Esophagus squamous epithelium (tissue), 5 donors: Measurements from ENCODE around the gene PTPN1. TPM values are rescaled to one million over a fixed set of nuclear protein-coding genes. Genes with fewer than 3 reads are reported as not detected.

Source experiments
- DNase-seq: peaks from one replicate; lab custom pipeline; 2025; lab: John Stamatoyannopoulos, UW
- H3K27ac ChIP-seq, 4 donors: fragments of 200-600 bp; sonication (generic); one replicate each; pipeline ENCODE4 v1.5.1; 2016 to 2019; ENCODE audit warnings: mild to moderate bottlenecking in 1 of 4
- H3K27me3 ChIP-seq, 4 donors: fragments of 200-600 bp; sonication (generic); 1 replicate in 3 of 4; 2 replicates in 1 of 4; pipeline versions ENCODE4 v1.5.1 to v1.6.0; 2017 to 2021; ENCODE audit warnings: antibody characterized with exemption in 1 of 4
- H3K36me3 ChIP-seq, 3 donors: fragments of 200-600 bp; sonication (generic); one replicate each; pipeline ENCODE4 v1.5.1; 2016 to 2019
- H3K4me1 ChIP-seq, 3 donors: fragments of 200-600 bp; sonication (generic); one replicate each; pipeline ENCODE4 v1.5.1; 2017 to 2019
- H3K4me3 ChIP-seq, 4 donors: fragments of 200-600 bp; sonication (generic); 1 replicate in 3 of 4; 2 replicates in 1 of 4; pipeline ENCODE4 v1.5.1; 2016 to 2019; ENCODE audit warnings: mild to moderate bottlenecking in 2 of 4, moderate library complexity in 1 of 4
- H3K9me3 ChIP-seq, 3 donors: fragments of 200-600 bp; sonication (generic); one replicate each; pipeline ENCODE4 v1.5.1; 2016 to 2019
- CTCF ChIP-seq, 6 experiments: fragments of 450-650 bp in 4 of 6; fragments of 200-600 bp in 2 of 6; sonication (generic) in 2 of 6; IDR thresholded peaks; one replicate each; pipeline ENCODE4 v1.5.1; 2016 to 2019; ENCODE audit warnings: antibody characterized with exemption in 6 of 6, mild to moderate bottlenecking in 4 of 6, moderate library complexity in 4 of 6
- POLR2A ChIP-seq, 4 donors: fragments of 450-650 bp; IDR thresholded peaks; one replicate each; pipeline ENCODE4 v1.6.1; 2017; ENCODE audit warnings: antibody characterized with exemption in 4 of 4, mild to moderate bottlenecking in 4 of 4, moderate library complexity in 3 of 4
- WGBS, 2 donors: methylation state at CpG; one replicate each; pipeline ENCODE4 v1.1.5; 2018; 5-methylcytosine and 5-hydroxymethylcytosine counted together
- intact Hi-C: fragments of 100-400 bp; cut with DNase I; formaldehyde crosslinking; loops from one replicate; pipeline ENCODE4 v1.15.0; 2022
- total RNA-seq, 4 donors: library from RNA; depleted of rRNA; stranded (reverse); fragments of >200 nt; gene quantifications; one replicate each; pipeline ENCODE4 v1.1.0, GENCODE V29; 2016
- donor health status: DM: yes; HTN: yes; CAD: no.

The PTPN1 gene
- total RNA-seq, 4 donors from 2014 or later: 23.6 to 30.6 (median 29.0) TPM

- WGBS, 2 donors: 85 to 88% methylated on average over 9 to 15 of the region's 21 CpGs
- Histone ChIP-seq H3K9me3 (no peaks in the 10 kb centered on the region), H3K27me3 (no peaks in the 10 kb centered on the region), H3K4me3 (no peak overlapping the region), H3K27ac (no peak overlapping the region), H3K4me1 (peaks cover 0 to 47% (median 19%) of the 10 kb centered on the region in 3 donors), H3K36me3 (peaks cover 40 to 99% (median 46%) of the 10 kb centered on the region in 3 donors)
- intact Hi-C loops: no loop called here
- TF ChIP-seq CTCF (IDR thresholded peaks at IDR 0.05): no peak
- TF ChIP-seq POLR2A (IDR thresholded peaks at IDR 0.05): no peak
- DNase-seq: no peak
Measured at GRCh38 chr20:50580842-50581544, 70.8 kb downstream of the PTPN1 start.

GRCh38 chr20:50582092-50582491, 71.9 kb downstream of the PTPN1 start:
- no peak for DNase-seq
- peaks cover 45 to 99% (median 46%) of the 10 kb centered on the region in 3 donors for H3K36me3 ChIP-seq
- no peak overlapping the region for H3K4me3 ChIP-seq
- WGBS, 2 donors: 64 to 80% methylated on average over 5 to 6 of the region's 6 CpGs
- peaks cover 0 to 44% (median 21%) of the 10 kb centered on the region in 3 donors for H3K4me1 ChIP-seq
- no peaks in the 10 kb centered on the region for H3K9me3 ChIP-seq
- TF ChIP-seq CTCF (IDR thresholded peaks at IDR 0.05) (no peak), POLR2A (IDR thresholded peaks at IDR 0.05) (no peak)
- intact Hi-C loops: no loop called here
- no peaks in the 10 kb centered on the region for H3K27me3 ChIP-seq
- no peak overlapping the region for H3K27ac ChIP-seq

- Histone ChIP-seq H3K4me1 (peaks cover 1 to 44% (median 26%) of the 10 kb centered on the region in 3 donors), H3K27me3 (no peaks in the 10 kb centered on the region), H3K9me3 (no peaks in the 10 kb centered on the region), H3K36me3 (peaks cover 42 to 99% (median 45%) of the 10 kb centered on the region in 3 donors), H3K27ac (no peak overlapping the region), H3K4me3 (no peak overlapping the region)
- TF ChIP-seq POLR2A (IDR thresholded peaks at IDR 0.05): no peak
- no peak for TF ChIP-seq CTCF (IDR thresholded peaks at IDR 0.05)
- WGBS, 2 donors: 68 to 72% methylated on average over 24 to 25 of the region's 26 CpGs
- DNase-seq: no peak
- intact Hi-C loops: no loop called here
Measured at GRCh38 chr20:50582591-50583234, 72.5 kb downstream of the PTPN1 start.

DNA sequence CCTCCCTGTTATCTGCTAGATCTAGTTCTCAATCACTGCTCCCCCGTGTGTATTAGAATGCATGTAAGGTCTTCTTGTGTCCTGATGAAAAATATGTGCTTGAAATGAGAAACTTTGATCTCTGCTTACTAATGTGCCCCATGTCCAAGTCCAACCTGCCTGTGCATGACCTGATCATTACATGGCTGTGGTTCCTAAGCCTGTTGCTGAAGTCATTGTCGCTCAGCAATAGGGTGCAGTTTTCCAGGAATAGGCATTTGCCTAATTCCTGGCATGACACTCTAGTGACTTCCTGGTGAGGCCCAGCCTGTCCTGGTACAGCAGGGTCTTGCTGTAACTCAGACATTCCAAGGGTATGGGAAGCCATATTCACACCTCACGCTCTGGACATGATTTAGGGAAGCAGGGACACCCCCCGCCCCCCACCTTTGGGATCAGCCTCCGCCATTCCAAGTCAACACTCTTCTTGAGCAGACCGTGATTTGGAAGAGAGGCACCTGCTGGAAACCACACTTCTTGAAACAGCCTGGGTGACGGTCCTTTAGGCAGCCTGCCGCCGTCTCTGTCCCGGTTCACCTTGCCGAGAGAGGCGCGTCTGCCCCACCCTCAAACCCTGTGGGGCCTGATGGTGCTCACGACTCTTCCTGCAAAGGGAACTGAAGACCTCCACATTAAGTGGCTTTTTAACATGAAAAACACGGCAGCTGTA, 73.4 kb downstream of the PTPN1 start:
- H3K27me3 ChIP-seq: no peaks in the 10 kb centered on the region
- no peak overlapping the region for H3K4me3 ChIP-seq
- H3K36me3 ChIP-seq: peaks cover 41 to 92% (median 42%) of the 10 kb centered on the region in 3 donors
- intact Hi-C loops: no loop called here
- TF ChIP-seq CTCF (IDR thresholded peaks at IDR 0.05) (no peak), POLR2A (IDR thresholded peaks at IDR 0.05) (no peak)
- no peaks in the 10 kb centered on the region for H3K9me3 ChIP-seq
- WGBS, 2 donors: 65 to 83% methylated on average over 10 of the region's 15 CpGs
- DNase-seq: no peak
- H3K27ac ChIP-seq: peak overlapping the region in 1 of 4 donors; percentile 11
- H3K4me1 ChIP-seq: peaks cover 7 to 48% (median 29%) of the 10 kb centered on the region in 3 donors
